LNCaP clone FGC (cell line): Measurements from ENCODE around the gene CACNA1C.
A peak's percentile ranks its signal among the peaks of the same experiment; 100 is the strongest.
"Not testable (repeated sequence)": the region's sequence is repeated elsewhere in the genome, so short reads cannot be mapped to it uniquely, and the experiment has no call there.

Experiments used
- DNase-seq: peaks from one replicate; pipeline ENCODE4 v3.0.0-alpha.2; 2011; ENCODE audit warnings: low read depth
- H3K4me3 ChIP-seq: 2 replicates; pipeline ENCODE4 v1.5.1; 2011; ENCODE audit warnings: mild to moderate bottlenecking, low read depth, low read length, control low read depth
- TF ChIP-seq, protein P1 (sequence below): IDR thresholded peaks from 2 replicates; pipeline ENCODE4 v1.5.1; 2012; ENCODE audit warnings: mild to moderate bottlenecking; ENCODE audit not compliant: control insufficient read depth, insufficient read depth; ENCODE audit errors: extremely low read depth

Gene CACNA1C

DNA sequence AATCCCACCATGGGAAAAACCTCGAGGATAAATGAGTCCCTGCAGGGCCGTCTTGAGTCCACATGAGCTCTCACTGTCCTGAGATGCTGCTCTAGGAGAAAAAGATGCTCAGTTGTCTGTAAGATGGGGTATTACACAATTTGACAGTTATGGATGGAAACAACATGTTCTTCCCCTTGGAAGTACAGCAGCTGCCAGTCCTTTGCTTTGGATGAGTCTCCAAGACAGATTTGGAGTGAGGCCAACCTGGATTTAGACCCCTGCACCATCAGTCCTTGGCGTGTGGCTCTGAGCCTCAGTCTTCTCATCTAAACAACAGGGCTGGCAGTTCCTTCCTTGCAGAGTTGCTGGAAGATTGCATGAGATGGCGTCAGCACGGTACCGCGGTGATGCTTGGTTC lies 432.9 kb downstream of the CACNA1C start:
- TF ChIP-seq, protein P1, sequence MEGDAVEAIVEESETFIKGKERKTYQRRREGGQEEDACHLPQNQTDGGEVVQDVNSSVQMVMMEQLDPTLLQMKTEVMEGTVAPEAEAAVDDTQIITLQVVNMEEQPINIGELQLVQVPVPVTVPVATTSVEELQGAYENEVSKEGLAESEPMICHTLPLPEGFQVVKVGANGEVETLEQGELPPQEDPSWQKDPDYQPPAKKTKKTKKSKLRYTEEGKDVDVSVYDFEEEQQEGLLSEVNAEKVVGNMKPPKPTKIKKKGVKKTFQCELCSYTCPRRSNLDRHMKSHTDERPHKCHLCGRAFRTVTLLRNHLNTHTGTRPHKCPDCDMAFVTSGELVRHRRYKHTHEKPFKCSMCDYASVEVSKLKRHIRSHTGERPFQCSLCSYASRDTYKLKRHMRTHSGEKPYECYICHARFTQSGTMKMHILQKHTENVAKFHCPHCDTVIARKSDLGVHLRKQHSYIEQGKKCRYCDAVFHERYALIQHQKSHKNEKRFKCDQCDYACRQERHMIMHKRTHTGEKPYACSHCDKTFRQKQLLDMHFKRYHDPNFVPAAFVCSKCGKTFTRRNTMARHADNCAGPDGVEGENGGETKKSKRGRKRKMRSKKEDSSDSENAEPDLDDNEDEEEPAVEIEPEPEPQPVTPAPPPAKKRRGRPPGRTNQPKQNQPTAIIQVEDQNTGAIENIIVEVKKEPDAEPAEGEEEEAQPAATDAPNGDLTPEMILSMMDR, result no peak
- no peak for DNase-seq
- no peak overlapping the region for H3K4me3 ChIP-seq

DNA sequence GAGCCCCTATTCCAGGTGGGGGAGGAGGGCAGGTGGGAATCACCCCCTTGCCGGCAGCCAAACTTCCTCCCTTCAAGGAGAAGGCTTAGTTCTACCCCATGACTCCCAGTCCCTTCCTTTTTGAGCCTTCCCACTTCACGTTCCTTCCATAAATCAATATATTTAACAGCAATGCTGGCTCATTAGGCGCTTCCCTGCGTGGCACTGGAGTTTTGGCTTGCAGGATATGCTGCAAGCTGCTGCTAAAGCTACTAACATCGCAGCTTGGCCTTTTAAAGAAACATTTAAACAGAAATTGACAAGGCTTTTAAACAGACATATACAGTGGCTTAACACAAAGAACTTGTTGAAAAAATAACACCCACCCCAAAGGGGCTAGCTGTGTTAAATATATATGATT lies 434.0 kb downstream of the CACNA1C start:
- TF ChIP-seq, protein P1, result no peak
- DNase-seq, result no peak

DNA sequence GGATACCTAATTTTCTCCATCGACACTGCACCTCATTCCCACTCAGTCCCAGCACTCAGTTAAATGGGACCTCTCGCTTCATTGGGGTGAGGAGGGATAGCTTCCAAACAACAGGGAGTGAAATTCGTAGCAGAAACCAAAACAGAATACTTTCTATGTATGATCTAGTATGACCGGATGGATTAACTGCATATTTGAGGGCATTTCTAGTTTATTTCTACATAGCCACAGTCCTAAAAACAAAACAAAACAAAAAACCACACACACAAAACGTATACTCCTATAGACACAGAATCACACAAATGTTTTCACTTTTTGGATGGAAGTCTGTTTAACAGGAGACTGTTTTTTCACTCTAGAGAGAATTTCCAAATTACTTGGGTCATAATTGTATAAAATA lies 434.5 kb downstream of the CACNA1C start:
- DNase-seq, result no peak
- TF ChIP-seq, protein P1, result no peak
- H3K4me3 ChIP-seq, result no peak overlapping the region

More for the DNA sequence above, 434.0 kb downstream of the CACNA1C start:
- H3K4me3 ChIP-seq, result no peak overlapping the region

DNA sequence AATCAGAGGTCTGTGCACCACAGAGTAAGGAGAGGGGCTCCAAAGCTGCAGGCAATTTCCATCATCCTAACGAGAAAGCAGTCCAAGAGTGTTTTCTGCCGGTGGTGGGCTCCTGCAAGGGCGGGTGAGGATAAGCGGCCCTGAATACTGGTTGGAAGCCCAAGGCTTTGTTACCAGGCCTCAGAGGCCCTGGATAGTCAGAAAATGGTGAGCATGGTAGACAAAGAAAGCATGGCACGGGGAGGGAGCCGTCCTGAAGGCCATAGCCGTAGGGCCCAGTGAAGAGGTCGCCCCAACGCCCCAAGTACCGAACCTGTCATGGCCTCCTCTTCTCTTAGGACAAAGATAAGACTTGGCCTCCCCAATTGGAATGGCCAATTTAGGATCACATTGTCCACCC lies 435.3 kb downstream of the CACNA1C start:
- TF ChIP-seq, protein P1, result no peak
- no peak overlapping the region for H3K4me3 ChIP-seq
- no peak for DNase-seq

DNA sequence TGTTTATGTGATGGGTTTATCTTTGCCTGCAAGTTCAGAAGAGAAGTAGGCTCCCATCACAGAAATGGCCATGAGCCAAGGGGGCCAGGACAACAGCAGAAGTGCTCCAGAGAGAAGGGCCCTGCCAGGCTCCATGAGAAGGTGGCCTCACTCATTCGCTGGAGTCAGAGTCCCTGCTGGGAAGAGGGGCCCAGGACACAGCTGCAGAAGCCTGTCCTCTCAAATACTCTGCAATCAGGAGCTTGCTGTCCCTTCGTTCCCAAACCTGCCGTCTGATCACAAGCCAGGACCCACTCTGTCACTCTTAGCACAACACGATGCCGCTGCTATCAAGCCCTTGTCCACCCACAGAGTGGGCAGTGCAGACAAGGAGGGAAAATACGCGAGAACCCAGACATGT lies 435.8 kb downstream of the CACNA1C start:
- DNase-seq, result no peak
- no peak overlapping the region for H3K4me3 ChIP-seq
- TF ChIP-seq, protein P1, result no peak

DNA sequence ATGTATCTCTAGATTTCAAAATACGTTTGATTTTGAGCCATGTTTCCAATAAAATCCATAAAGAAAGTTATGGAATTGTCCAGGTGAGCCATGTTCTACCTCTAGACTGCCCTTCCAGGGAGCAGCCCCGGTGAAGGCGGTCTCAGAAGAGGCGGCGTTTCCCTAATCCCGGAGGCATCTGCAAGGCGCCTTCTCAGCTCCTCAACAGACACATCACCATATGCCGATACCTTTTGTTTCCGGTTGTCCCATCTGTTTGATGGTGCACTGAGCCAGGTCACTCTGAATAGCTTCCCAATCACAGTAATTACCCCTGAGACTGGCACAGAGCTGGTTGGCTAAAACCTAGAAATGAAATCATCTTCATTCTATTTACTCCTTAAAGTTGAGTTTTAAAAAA lies 436.5 kb downstream of the CACNA1C start:
- no peak overlapping the region for H3K4me3 ChIP-seq
- no peak for DNase-seq
- TF ChIP-seq, protein P1, result no peak

DNA sequence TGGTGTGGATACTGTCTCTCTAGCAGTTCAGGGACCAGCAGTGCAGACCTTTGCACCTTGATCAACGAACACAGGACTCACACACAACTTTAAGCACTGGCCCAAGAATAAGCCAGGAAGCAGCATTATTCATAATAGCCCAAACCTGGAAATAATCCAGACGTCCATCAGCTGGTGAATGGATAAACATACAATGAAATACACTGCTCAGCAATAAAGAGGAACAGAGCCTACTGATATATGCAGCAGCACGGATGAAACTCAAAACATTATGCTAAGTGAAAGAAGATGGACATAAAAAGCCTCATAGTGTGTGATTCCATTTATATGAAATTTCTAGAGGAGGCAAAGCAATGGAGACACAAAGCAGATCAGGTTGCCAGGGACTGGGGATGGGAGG lies 438.0 kb downstream of the CACNA1C start:
- TF ChIP-seq, protein P1, result no peak
- peak; percentile 31 for DNase-seq
- H3K4me3 ChIP-seq, result no peak overlapping the region

DNA sequence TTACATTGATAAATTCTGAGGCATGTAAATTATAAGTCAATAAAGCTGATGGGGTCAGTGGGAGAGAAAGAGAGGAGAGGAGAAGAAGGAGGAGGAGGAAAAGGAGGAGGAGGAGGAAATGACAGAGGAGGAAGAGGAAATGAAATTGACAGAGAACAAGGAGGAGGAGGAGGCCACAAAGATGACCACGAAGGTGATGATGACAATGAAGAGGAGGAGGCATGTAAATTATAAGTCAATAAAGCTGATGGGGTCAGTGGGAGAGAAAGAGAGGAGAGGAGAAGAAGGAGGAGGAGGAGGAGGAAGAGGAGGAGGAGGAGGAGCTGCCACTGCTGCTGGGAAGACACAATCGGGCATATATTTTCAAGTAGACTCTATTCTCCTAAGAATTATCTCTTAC lies 438.6 kb downstream of the CACNA1C start:
- DNase-seq, H3K4me3 ChIP-seq: not testable (repeated sequence)
